ENCODE results near the gene RGS9. TPM values are rescaled to one million over a fixed set of nuclear protein-coding genes. Genes with fewer than 3 reads are reported as not detected.

The RGS9 gene
- total RNA-seq, 1 experiment from 2014 or later, result 6.3 TPM

DNA sequence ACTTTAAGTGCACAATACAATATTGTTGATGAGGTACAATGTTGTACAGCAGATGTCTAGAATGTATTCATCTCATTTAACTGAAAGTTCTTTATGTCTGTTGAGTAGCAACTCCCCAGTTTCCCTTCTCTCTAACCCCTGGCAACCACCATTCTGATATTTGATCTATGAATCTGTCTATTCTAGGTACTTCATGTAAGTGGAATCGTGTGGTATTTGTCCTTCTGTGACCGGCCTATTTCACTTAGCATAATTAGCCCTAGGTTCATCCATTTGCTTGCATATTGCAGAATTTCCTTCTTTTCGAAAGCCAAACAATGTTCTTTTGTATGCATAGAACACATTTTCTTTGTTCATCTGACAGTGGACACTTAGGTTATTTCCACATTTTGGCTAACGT, 10.8 kb downstream of the RGS9 start:
- H3K36me3 Mint-ChIP-seq (ENCODE audit: insufficient read depth, unreplicated experiment), result no peaks in the 10 kb centered on the region
- CTCF ChIA-PET, result no interaction called here
- Histone ChIP-seq H3K4me1 (no peaks in the 10 kb centered on the region), H3K27me3 (replicated peaks; ENCODE audit: control insufficient read depth, insufficient read depth, low read length) (peaks cover 2% of the 10 kb centered on the region), H3K4me3 (ENCODE audit: low read depth, low read length) (no peak overlapping the region), H3K9me3 (no peaks in the 10 kb centered on the region), H3K36me3 (ENCODE audit: control insufficient read depth, insufficient read depth, low read length) (no peaks in the 10 kb centered on the region)
- no peak overlapping the region for H3K27ac Mint-ChIP-seq (ENCODE audit: unreplicated experiment)
- intact Hi-C loops (cut with micrococcal nuclease; ENCODE audit: unreplicated experiment), result no loop called here
- DNase-seq, result no peak
- H3K4me1 Mint-ChIP-seq (ENCODE audit: low read depth, unreplicated experiment), result no peaks in the 10 kb centered on the region
- TF ChIP-seq CTCF (IDR thresholded peaks at IDR 0.05; ENCODE audit: insufficient read depth in 1 of 2, low read depth in 1 of 2, low read length in 1 of 2, severe bottlenecking in 1 of 2, unreplicated experiment in 1 of 2), result no peak
- no peaks in the 10 kb centered on the region for H3K9me3 Mint-ChIP-seq (ENCODE audit: unreplicated experiment)
- H3K4me3 Mint-ChIP-seq (ENCODE audit: unreplicated experiment), result no peak overlapping the region
- POLR2A ChIA-PET, result no interaction called here
- H3K27me3 Mint-ChIP-seq (ENCODE audit: insufficient read depth, unreplicated experiment), result peaks cover 19% of the 10 kb centered on the region
- BruUV-seq (replicated peaks), result no TSS peak

DNA sequence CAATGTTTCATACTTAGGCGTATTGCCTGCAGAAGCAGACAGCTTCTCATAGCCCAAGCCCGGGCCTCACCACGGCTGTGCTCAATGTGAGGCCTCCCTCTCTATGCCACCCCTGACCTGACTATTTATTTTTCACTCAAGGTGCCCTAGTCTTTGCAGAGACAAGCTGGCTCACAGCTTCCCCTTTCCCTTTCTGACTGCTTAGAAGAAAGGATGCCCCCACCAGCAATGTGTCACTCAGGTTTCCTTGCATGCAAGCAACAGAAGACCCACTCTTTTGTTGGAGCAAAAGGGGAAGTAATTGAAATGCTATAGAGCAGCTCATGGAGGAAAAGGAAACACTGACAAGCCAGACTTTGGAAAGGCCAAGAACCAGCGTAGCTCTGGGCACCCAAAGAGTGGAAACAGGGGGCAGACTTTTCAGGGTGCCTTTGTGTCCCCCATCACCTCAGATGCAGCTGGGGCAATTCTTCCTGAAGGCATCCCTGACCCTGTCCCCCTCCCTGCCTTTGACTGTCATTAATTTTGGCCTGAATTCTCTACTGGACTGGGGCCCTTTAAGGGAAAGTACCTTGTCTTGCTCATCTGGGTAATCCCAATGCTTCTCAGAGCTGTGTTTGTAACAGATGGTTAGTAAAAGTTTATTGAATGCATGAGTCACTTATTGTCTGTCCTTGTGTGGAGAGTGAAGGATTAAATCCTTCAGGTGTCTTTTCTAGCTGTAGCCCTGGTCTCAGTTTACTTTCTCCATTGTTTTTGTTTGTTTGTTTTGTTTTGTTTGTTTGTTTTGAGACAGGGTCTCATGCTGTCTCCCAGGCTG, 17.8 kb downstream of the RGS9 start:
- H3K4me1 Mint-ChIP-seq (ENCODE audit: low read depth, unreplicated experiment), result no peaks in the 10 kb centered on the region
- H3K36me3 Mint-ChIP-seq (ENCODE audit: insufficient read depth, unreplicated experiment), result no peaks in the 10 kb centered on the region
- no peak for TF ChIP-seq CTCF (IDR thresholded peaks at IDR 0.05; ENCODE audit: insufficient read depth in 1 of 2, low read depth in 1 of 2, low read length in 1 of 2, severe bottlenecking in 1 of 2, unreplicated experiment in 1 of 2)
- H3K4me3 Mint-ChIP-seq (ENCODE audit: unreplicated experiment), result no peak overlapping the region
- H3K27ac Mint-ChIP-seq (ENCODE audit: unreplicated experiment), result no peak overlapping the region
- no peaks in the 10 kb centered on the region for H3K9me3 Mint-ChIP-seq (ENCODE audit: unreplicated experiment)
- Histone ChIP-seq H3K36me3 (ENCODE audit: control insufficient read depth, insufficient read depth, low read length) (no peaks in the 10 kb centered on the region), H3K4me3 (ENCODE audit: low read depth, low read length) (no peak overlapping the region), H3K4me1 (no peaks in the 10 kb centered on the region), H3K9me3 (no peaks in the 10 kb centered on the region), H3K27me3 (replicated peaks; ENCODE audit: control insufficient read depth, insufficient read depth, low read length) (no peaks in the 10 kb centered on the region; the same call in 1 of the 2 replicates)
- intact Hi-C loops (cut with micrococcal nuclease; ENCODE audit: unreplicated experiment), result no loop called here
- no peak for DNase-seq
- BruUV-seq (replicated peaks), result no TSS peak
- peaks cover 15% of the 10 kb centered on the region for H3K27me3 Mint-ChIP-seq (ENCODE audit: insufficient read depth, unreplicated experiment)
- ChIA-PET CTCF (interaction anchor here (0.9 kb wide), 1 partner anchor 18 kb away, joined by 3 read pairs; the partner anchor contains the start of gene RGS9), POLR2A (no interaction called here)

GRCh38 chr17:65155622-65156021, 18.5 kb downstream of the RGS9 start:
- no peaks in the 10 kb centered on the region for H3K36me3 ChIP-seq (ENCODE audit: control insufficient read depth, insufficient read depth, low read length)
- no peaks in the 10 kb centered on the region; the same call in 1 of the 2 replicates for H3K27me3 ChIP-seq (replicated peaks; ENCODE audit: control insufficient read depth, insufficient read depth, low read length)
- H3K4me3 ChIP-seq (ENCODE audit: low read depth, low read length), result no peak overlapping the region
- Mint-ChIP-seq H3K4me3 (ENCODE audit: unreplicated experiment) (no peak overlapping the region), H3K27me3 (ENCODE audit: insufficient read depth, unreplicated experiment) (peaks cover 15% of the 10 kb centered on the region), H3K4me1 (ENCODE audit: low read depth, unreplicated experiment) (no peaks in the 10 kb centered on the region), H3K27ac (ENCODE audit: unreplicated experiment) (no peak overlapping the region), H3K36me3 (ENCODE audit: insufficient read depth, unreplicated experiment) (no peaks in the 10 kb centered on the region), H3K9me3 (ENCODE audit: unreplicated experiment) (no peaks in the 10 kb centered on the region)
- ChIA-PET POLR2A (no interaction called here), CTCF (interaction anchor here (0.5 to 0.9 kb wide), 2 partner anchors 19 to 81 kb away, joined by 3 read pairs; partner anchors contain the start of gene RGS9)
- TF ChIP-seq CTCF (IDR thresholded peaks at IDR 0.05; ENCODE audit: insufficient read depth in 1 of 2, low read depth in 1 of 2, low read length in 1 of 2, severe bottlenecking in 1 of 2, unreplicated experiment in 1 of 2), result no peak
- H3K4me1 ChIP-seq, result no peaks in the 10 kb centered on the region
- no peaks in the 10 kb centered on the region for H3K9me3 ChIP-seq
- DNase-seq, result no peak
- intact Hi-C loops (cut with micrococcal nuclease; ENCODE audit: unreplicated experiment), result no loop called here
- BruUV-seq (replicated peaks), result no TSS peak

Data from Caco-2 (cell line).